NCI-H146 treated with DMSO at 0.1 percent for 48 hours (cell line): ENCODE measurements around the gene OR51Q1.

Source experiments
- DNase-seq: peaks from one replicate; lab custom pipeline; 2025; ENCODE audit not compliant: unreplicated experiment; lab: John Stamatoyannopoulos, UW

Gene OR51Q1, protein sequence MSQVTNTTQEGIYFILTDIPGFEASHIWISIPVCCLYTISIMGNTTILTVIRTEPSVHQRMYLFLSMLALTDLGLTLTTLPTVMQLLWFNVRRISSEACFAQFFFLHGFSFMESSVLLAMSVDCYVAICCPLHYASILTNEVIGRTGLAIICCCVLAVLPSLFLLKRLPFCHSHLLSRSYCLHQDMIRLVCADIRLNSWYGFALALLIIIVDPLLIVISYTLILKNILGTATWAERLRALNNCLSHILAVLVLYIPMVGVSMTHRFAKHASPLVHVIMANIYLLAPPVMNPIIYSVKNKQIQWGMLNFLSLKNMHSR

DNA sequence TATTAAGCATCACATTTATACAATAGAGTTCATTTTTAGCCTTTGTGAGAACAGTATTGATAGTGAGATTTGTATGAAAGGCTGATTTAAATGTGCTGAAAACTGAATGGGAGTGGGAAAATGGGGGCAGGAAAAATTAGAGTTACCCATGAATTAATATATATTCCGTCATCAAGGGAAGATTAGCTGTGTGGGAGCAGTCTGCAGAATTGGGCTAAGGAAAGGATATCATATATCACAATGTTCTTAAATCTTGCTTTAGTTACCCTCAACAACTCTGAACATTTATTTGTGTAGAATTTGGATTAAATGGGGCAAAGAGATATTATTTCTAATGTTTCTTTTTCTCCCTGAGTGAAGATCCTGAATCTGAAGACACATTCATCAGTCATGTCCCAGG is at the start of gene OR51Q1:
TSS of gene OR51Q1 (plus strand) at position 301 of the 400 bp plus-strand sequence. CDS start at position 391, 90 bp downstream.
- no peak for DNase-seq

DNA sequence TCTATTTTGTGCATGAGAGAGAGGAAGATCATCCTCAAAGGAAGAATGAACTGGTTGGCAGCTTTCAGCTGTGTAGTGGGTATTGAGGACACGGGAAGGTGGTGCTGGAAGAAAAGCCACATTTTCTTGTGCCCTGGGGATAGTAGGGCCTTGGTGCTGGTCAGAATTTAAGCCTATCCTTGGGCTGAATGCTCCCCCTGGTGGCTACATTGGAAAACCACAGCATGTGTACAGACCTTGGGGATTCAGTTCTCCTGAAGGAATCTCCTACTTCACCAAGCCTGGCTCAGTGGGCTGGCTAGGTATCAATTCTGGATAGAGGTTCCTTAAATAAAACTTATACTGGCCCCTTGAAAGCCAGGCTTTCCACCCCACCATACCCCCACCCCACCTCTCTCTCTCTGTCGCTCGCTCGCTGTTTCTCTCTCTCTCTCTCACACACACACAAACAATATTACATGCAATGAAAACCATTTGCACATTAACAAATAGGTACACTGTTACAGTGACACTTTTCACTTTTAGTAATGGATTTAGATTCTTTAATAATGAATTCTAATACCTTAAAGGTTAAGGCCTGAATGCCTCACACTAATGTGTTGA is 41.1 kb upstream of the OR51Q1 start:
- DNase-seq: no peak

DNA sequence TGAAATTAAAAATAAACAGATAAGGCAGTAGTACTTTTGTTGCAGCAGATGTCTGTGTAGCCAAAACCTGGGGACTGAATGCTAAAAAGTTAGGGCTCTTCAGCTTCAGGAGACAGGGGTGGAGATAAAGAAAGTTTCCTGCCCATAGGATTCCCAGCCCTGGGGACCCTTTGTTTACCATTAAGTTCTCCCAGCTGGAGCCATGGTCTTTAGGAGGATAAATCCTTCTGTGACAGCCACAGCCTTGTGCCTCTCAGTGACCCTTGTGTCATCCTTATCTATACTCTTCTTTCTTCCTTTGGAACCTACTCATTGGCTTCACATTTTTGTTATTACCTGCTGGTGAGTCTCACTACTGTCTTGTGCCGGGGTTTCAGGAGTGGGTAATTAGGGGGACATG is 38.3 kb upstream of the OR51Q1 start, which contains the start of gene OR51M1:
TSS of gene OR51M1 (plus strand) at position 237 of the 400 bp plus-strand sequence. CDS start 5,587 bp downstream, outside the sequence.
- DNase-seq: no peak

DNA sequence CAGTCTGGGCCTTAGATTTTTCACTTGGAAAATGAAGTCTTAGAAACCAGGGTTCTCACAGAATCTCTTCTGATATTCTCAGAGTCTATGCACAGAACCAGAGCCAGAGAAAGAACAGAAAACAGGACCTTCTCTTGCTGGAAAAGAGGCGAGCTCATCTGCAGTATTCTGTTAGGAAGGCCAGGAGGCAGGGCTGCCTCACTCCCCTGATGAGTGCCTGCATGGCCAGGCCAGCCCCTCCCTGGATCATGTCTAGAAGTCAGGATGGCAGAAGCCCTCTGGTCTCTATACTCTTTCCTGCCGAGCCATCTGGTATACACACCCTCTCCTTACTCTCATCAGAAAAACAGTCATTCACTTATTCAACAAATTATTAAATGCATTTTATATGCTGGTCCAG is 37.6 kb upstream of the OR51Q1 start:
- no peak for DNase-seq

DNA sequence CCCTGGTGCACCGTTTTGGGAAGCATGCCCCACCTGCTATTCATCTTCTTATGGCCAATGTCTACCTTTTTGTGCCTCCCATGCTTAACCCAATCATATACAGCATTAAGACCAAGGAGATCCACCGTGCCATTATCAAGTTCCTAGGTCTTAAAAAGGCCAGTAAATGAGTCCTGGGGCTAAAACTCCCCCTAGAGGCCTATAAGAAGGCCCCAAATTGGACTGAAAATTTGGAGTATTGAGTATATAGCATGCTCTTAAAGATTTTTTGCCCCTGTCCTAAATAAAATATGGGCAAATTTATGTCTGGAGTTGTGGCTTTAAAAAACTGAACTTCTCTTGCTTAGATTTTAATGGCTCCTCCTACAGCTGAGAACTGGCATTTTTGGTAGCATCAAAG is 31.7 kb upstream of the OR51Q1 start:
- no peak for DNase-seq

DNA sequence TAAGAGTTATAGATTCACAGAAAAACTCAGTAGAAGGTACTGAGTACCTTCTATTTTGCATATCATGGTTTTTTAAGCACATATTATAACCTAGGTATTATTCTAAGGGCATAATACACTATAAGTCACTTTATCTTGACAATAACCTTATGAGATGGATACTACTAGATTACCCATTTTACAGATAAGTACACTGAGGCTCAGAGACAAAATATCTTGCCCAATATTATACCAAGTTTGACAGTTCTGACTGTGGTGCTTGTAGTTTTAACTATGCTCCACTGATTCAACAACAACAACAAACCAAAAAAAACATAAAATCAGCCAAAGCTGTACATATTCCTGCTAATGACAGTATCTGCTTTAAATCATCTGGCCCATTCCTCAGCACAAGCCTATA is 27.8 kb upstream of the OR51Q1 start:
- no peak for DNase-seq

DNA sequence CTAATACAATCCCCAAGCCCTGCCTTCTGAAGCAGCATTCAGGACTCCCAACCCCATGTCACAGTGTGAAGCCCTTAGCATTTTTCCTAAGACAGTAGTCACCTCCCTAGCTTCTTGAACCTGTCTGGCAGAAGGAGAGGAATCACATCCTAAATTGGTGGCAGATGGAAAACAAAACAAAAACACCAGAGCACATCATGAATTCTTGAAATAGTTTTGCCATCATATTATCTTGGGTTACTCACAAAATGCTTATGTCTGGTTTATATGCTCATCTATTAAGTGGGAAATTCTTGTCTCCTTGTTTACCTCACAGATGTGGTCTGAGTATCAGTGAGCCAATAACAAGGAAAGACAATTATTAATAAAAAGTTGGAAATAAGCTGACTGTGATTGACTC is 23.0 kb upstream of the OR51Q1 start:
- DNase-seq: no peak

DNA sequence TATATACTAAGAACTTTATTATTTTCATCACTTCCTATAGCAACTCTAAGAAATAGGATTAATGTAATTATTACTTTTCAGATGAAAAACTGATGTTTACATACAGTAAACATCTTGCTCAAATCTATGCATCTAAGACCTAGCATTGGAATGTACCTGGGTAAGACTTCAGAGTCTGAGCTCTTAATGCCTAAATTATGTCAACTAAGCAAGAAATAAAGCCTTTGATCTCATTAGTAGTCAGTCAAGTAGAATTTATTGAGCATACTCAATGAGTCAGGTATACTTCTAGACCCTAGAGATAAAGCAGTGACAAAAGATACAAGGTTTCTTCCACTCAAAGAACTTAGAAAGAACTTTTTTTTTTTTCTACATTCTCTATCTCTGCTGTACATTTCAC is 16.7 kb upstream of the OR51Q1 start:
- DNase-seq: no peak

DNA sequence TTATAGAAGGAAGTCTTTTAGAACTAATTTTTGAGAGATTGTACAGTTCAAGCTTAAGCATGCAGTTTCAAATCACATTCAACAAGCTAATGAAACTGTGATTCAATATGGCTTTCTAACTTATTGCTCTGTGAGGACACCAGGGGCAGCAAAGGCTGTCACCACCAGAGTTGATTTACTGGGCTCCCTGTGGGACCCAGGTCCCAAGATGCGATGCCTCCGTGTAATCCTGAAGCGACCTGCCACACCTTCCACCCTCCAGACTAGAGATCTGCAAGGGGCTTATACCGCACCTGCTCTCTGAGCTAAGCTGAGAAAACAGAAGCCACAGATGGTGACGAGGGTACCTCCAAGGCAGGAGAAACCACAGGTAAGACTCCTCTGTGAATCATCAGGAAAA is 918 bp upstream of the OR51Q1 start:
- no peak for DNase-seq

DNA sequence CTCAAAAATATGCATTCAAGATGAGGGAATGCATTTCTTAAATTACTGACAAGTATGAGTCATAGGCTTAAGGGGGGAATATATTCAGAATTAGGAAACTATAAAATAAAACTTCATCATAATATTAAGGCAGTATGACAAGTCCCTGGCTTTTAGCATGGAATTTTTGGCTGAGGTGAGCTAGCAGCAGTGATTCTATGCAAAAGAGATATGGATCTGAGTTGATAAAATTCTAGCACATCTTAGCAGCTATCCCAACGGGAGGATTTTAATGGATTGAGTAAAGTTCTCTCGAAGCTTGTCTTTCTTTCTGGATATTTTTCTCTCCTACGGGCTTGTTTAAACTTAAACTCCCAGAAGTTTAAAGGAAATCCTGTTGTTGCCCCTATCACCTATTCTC is 1.2 kb downstream of the OR51Q1 start:
- DNase-seq: no peak

DNA sequence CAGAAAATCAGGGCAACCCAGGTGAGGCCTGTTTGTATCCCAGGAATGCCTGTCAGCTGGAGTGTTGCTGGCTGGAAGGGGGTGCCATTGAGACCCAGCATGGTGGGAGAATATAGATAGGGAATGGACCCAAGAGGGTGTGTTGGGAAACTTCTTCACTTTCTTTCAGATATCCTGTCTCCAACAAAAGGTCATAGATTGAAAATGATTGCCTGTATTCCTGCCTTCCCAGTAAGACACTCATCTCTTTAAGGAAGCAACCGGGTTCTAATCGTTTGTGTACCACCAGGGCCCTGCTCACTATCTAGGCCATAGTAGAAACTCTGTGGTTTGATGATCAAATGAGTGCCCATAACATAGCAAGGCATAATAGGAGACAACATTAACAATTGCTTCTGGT is 19.5 kb downstream of the OR51Q1 start, which contains the start of gene OR51I1:
TSS of gene OR51I1 (minus strand) at position 101 of the 400 bp plus-strand sequence. CDS start at position 101, 0 bp downstream.
- DNase-seq: no peak

DNA sequence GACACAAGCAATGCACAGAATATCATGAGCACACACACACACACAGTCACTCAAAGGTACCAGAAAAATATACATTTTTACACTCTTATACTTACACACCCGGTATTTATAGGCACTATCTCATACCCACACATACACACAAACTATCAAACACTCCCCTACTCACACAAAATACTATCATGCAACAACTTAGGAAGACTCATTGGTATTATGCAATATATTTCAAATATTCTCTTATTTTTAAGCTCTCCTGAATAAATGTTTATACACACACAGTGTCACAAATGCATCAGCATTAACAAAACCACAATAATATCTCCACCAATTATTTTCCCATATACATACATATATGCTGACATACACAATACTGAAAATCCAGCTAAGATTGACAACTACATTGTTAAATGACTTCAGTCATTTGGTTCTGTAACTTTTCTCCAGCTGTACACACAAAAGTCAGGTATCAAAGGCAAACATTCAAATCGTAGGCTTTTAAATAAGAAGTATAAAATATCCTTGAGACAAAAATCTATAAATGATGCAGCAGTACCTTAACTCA is 22.0 kb downstream of the OR51Q1 start:
- no peak for DNase-seq

DNA sequence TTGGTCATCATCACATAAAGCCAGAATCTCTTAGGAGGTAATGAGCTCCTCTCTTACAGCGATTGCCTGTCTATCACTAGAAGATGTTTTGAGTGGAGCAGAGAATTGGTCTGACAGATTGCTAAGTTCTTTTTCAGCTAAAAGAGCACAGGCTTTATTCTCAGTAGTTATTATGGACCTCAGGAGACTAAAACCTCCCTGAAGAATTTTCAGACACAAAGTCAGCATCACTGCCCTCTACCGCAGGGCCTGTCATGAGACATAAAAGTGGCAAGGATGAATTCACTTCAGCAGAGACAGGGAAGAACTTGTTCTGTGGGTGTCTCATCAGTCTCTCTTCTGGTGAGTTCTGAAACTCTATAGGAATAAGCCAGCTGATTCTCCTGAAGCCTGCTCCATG is 27.1 kb downstream of the OR51Q1 start, which contains the start of gene OR51I2:
TSS of gene OR51I2 (plus strand) at position 301 of the 400 bp plus-strand sequence. CDS start 4,166 bp downstream, outside the sequence.
- no peak for DNase-seq

DNA sequence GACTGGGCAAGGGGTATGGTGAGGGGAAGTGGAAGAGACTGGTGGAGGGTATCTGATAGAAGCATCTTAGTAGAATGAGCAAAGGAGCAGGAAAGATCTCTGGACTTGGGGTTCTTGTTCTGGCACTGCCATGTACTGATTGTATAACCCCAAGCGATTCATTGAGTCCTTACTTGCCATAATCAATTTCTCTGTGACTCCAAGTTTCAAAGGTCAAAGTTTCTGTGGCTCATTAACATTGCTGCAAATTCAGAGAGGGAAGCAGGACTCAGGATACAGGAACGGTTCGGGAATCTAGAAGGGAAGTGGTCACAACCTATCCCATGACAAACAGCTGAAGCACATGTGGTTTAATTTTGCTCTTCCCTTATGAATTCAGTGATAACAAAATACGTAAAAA is 27.5 kb downstream of the OR51Q1 start:
- no peak for DNase-seq

DNA sequence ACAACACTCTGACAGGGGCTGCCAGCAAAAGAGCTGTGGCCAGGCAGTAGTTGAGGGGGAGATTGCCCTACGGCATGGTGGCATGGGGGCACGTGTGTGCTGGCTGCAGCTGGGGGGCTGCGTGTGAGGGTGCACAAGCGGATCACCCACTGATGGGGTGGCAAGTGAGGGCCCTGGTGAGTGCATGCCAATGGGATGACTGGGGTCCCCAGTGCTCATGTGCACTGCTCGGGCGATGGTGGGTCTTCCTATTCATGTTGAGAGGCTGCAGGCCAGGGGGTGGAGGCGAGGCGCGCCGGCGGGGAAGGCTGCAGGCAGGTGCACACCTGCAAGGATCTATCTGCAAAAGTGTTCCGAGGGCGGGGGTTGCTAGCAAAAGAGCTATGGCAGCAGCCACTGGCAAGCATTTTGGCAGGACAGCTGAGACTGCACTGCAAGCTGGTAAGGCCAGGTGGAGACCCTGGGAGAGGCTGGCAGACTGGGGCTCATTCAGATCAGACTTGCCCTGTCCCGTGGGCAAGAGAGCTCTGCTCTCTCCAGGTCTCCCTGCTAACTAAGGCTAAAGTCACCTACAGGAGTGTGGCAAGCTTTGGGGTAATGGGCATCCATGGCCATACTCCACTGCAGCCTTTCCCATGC is 39.2 kb downstream of the OR51Q1 start:
- DNase-seq: no peak

DNA sequence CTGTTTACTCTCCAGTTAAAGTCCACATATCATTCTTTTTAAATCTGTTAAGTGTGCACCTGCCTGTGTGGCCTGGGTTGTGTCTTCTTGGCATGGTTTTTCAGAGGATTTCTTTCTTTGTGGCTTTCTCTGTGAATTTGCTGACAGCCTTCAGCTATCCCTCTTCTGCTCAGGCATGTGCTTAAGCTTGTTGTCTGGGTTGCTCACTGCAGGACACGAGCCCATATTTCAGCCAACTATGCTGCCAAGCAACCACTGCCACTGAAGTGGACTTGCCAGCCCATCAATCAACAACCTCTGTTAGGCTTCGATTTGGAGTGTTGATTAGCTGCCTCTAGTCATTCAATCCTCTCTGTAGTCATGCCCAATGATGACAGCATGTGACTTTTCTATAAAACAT is 45.6 kb downstream of the OR51Q1 start:
- DNase-seq: no peak
